K562 (cell line): ENCODE results near the gene ECM1.

ENCODE experiments used
- CCAR2 ChIP-seq: fragments of 200-400 bp; formaldehyde crosslinking; IDR thresholded peaks from 2 replicates; pipeline ENCODE4 v1.6.1; 2017; ENCODE audit warnings: mild to moderate bottlenecking, low read depth, low read length
- CEBPB ChIP-seq: fragments of 450-650 bp; IDR thresholded peaks from 2 replicates; pipeline ENCODE4 v1.6.1; 2016; ENCODE audit warnings: missing genetic modification characterization, missing compliant biosample characterization
- ETV5 ChIP-seq: sonication (generic); formaldehyde crosslinking; IDR thresholded peaks from 2 replicates; pipeline ENCODE4 v1.4.0; 2020; ENCODE audit warnings: low read depth, mild to moderate bottlenecking, missing genetic modification reagents
- TF ChIP-seq, protein P1 (sequence below), 3 experiments: IDR thresholded peaks in 2 of 3; conservative IDR thresholded peaks in 1 of 3; 2 replicates each; pipeline ENCODE4 v1.5.1; 2011 to 2012; ENCODE audit warnings: low read length in 3 of 3, mild to moderate bottlenecking in 3 of 3, control low read depth in 2 of 3, improper control_type of control experiment in 1 of 3, inconsistent platforms in 1 of 3, low read depth in 1 of 3, mixed read lengths in 1 of 3, moderate library complexity in 1 of 3; ENCODE audit not compliant: insufficient read depth in 2 of 3
- TF ChIP-seq, protein P2 (sequence below): sonication (generic); formaldehyde crosslinking; IDR thresholded peaks from 2 replicates; pipeline ENCODE4 v1.8.0; 2022; ENCODE audit warnings: mild to moderate bottlenecking, low read depth, missing genetic modification reagents

DNA sequence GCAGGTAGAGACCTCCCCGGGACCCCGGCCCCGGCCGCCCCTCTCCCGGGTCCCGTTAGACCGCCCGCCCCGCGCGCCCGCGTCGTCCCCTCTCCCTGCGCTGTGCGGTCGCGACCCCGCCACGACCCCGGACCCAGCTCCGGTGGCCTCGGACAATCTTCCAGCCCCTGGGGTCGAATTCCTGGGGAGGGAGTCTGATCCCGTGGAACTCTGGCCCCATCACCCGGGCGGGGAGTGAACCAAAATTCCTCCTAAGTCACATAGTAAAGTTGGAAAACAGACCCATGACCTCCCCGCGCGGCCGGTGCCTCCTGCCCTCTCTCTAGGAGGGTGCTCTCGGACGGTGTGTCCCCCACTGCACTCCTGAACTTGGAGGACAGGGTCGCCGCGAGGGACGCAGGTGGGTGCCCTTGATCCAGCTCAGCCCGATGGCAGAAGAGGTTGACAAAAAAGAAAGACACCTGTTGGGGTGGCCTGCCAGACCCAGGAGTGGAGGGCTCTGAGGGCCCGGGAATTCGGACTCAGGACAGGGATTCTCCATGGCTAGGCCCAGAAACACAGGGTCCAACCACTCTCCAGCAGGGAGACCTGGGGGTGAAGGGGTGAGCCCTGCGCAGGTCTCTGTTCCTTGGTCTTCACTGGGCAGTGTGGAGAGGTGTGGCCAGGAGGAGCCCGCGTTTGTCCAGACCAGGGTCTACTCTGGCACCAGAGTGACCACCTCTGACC is 41.8 kb downstream of the ECM1 start:
- TF ChIP-seq ETV5 (CRISPR knock-in tag) (no peak), CEBPB (tag) (no peak), CCAR2 (no peak)
- TF ChIP-seq, protein P1, sequence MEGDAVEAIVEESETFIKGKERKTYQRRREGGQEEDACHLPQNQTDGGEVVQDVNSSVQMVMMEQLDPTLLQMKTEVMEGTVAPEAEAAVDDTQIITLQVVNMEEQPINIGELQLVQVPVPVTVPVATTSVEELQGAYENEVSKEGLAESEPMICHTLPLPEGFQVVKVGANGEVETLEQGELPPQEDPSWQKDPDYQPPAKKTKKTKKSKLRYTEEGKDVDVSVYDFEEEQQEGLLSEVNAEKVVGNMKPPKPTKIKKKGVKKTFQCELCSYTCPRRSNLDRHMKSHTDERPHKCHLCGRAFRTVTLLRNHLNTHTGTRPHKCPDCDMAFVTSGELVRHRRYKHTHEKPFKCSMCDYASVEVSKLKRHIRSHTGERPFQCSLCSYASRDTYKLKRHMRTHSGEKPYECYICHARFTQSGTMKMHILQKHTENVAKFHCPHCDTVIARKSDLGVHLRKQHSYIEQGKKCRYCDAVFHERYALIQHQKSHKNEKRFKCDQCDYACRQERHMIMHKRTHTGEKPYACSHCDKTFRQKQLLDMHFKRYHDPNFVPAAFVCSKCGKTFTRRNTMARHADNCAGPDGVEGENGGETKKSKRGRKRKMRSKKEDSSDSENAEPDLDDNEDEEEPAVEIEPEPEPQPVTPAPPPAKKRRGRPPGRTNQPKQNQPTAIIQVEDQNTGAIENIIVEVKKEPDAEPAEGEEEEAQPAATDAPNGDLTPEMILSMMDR (IDR thresholded peaks at IDR 0.05 in 2 of 3, conservative IDR thresholded peaks at IDR 0.05 in 1 of 3; ENCODE audit: insufficient read depth in 2 of 3, low read depth in 1 of 3, low read length in 3 of 3) = no peak
- TF ChIP-seq, protein P2, sequence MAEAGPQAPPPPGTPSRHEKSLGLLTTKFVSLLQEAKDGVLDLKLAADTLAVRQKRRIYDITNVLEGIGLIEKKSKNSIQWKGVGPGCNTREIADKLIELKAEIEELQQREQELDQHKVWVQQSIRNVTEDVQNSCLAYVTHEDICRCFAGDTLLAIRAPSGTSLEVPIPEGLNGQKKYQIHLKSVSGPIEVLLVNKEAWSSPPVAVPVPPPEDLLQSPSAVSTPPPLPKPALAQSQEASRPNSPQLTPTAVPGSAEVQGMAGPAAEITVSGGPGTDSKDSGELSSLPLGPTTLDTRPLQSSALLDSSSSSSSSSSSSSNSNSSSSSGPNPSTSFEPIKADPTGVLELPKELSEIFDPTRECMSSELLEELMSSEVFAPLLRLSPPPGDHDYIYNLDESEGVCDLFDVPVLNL (CRISPR knock-in tag) = no peak
